ENCODE data around the gene GDF10. TPM values are rescaled to one million over a fixed set of nuclear protein-coding genes. Genes with fewer than 3 reads are reported as not detected.
A peak's percentile ranks its signal among the peaks of the same experiment; 100 is the strongest.

GDF10 gene
- total and polyA plus RNA-seq, 7 donors, result 0.03 to 0.58 (median 0.14) TPM; not detected in 2

- no peak overlapping the region for H3K27ac ChIP-seq
Observed at GRCh38 chr10:47264797-47265281, 35.2 kb upstream of the GDF10 start.

DNA sequence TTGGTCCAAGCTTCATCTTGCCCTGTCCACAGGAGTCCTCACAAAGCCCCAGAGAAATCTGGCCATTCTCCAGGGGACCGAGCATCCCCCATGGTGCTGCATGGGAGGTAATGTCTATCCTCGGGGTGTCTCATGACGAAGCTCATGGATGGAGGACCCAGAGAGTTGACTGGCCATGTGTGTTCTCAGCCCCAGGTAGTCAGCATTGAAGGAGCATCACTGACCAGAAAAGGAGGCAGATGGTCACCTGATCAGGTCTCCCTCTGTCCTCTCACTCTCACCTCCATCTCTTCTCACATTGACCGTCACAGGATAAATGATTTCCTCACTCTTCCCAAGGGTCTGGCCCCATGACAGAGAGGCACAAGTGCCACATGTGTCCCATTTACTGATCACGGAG, 33.4 kb upstream of the GDF10 start:
- Histone ChIP-seq H3K9me3 (no peaks in the 10 kb centered on the region), H3K36me3 (ENCODE audit: insufficient read depth in 1 of 2, low read depth in 1 of 2) (no peaks in the 10 kb centered on the region), H3K4me1 (no peaks in the 10 kb centered on the region), H3K27me3 (ENCODE audit: insufficient read depth in 3 of 3, low read length in 2 of 3) (peaks cover 0 to 3% (median 0%) of the 10 kb centered on the region in 3 donors), H3K4me3 (no peak overlapping the region), H3K27ac (no peak overlapping the region)
- intact Hi-C loops (cut with DNase I), result no loop called here
- DNase-seq (no peak), ATAC-seq (no peak)
- WGBS, 3 donors, result 74 to 80% (median 79%) methylated on average over 5 of the region's 5 CpGs
- no peak for TF ChIP-seq CTCF (IDR thresholded peaks at IDR 0.05)

More at GRCh38 chr10:47264797-47265281, 35.2 kb upstream of the GDF10 start:
- Histone ChIP-seq H3K4me1 (no peaks in the 10 kb centered on the region), H3K9me3 (no peaks in the 10 kb centered on the region), H3K27me3 (ENCODE audit: insufficient read depth in 3 of 3, low read length in 2 of 3) (peaks cover 0 to 3% (median 0%) of the 10 kb centered on the region in 3 donors), H3K36me3 (ENCODE audit: insufficient read depth in 1 of 2, low read depth in 1 of 2) (no peaks in the 10 kb centered on the region), H3K4me3 (no peak overlapping the region)
- ATAC-seq (no peak), DNase-seq (no peak)
- no peak for TF ChIP-seq CTCF (IDR thresholded peaks at IDR 0.05)
- intact Hi-C loops (cut with DNase I), result no loop called here
- 77 to 85% (median 82%) methylated on average over 7 of the region's 7 CpGs for WGBS, 3 donors

GRCh38 chr10:47268696-47269095, 31.3 kb upstream of the GDF10 start:
- ATAC-seq (no peak), DNase-seq (no peak)
- H3K27me3 ChIP-seq (ENCODE audit: insufficient read depth in 3 of 3, low read length in 2 of 3), result peaks cover 0 to 3% (median 0%) of the 10 kb centered on the region in 3 donors
- H3K27ac ChIP-seq, result no peak overlapping the region
- no peaks in the 10 kb centered on the region for H3K9me3 ChIP-seq
- H3K4me3 ChIP-seq, result no peak overlapping the region
- 88 to 92% (median 92%) methylated on average over 9 of the region's 9 CpGs for WGBS, 3 donors
- TF ChIP-seq CTCF (IDR thresholded peaks at IDR 0.05), result no peak
- no peaks in the 10 kb centered on the region for H3K36me3 ChIP-seq (ENCODE audit: insufficient read depth in 1 of 2, low read depth in 1 of 2)
- H3K4me1 ChIP-seq, result no peaks in the 10 kb centered on the region
- intact Hi-C loops (cut with DNase I), result no loop called here

- 41 to 45% (median 45%) methylated on average over 5 of the region's 5 CpGs for WGBS, 3 donors
- no peaks in the 10 kb centered on the region for H3K36me3 ChIP-seq (ENCODE audit: insufficient read depth in 1 of 2, low read depth in 1 of 2)
- DNase-seq (no peak), ATAC-seq (peak in 2 of 4 donors; percentile 83)
- intact Hi-C loops (cut with DNase I), result no loop called here
- peaks cover 0 to 3% (median 0%) of the 10 kb centered on the region in 3 donors for H3K27me3 ChIP-seq (ENCODE audit: insufficient read depth in 3 of 3, low read length in 2 of 3)
- no peak overlapping the region for H3K27ac ChIP-seq
- no peaks in the 10 kb centered on the region for H3K4me1 ChIP-seq
- H3K4me3 ChIP-seq, result no peak overlapping the region
- TF ChIP-seq CTCF (IDR thresholded peaks at IDR 0.05), result peak; percentile 25
- no peaks in the 10 kb centered on the region for H3K9me3 ChIP-seq
Observed at GRCh38 chr10:47269294-47269693, 30.7 kb upstream of the GDF10 start.

- no peak for ATAC-seq
- no peak overlapping the region for H3K4me3 ChIP-seq
- WGBS, 3 donors, result 53 to 72% (median 67%) methylated on average over 2 of the region's 2 CpGs
Observed at GRCh38 chr10:47276071-47276470, 23.9 kb upstream of the GDF10 start.

More at GRCh38 chr10:47276071-47276470, 23.9 kb upstream of the GDF10 start:
- no peak for DNase-seq
- Histone ChIP-seq H3K27ac (no peak overlapping the region), H3K9me3 (no peaks in the 10 kb centered on the region), H3K27me3 (ENCODE audit: insufficient read depth in 3 of 3, low read length in 2 of 3) (no peaks in the 10 kb centered on the region), H3K36me3 (ENCODE audit: insufficient read depth in 1 of 2, low read depth in 1 of 2) (no peaks in the 10 kb centered on the region), H3K4me1 (no peaks in the 10 kb centered on the region)
- intact Hi-C loops (cut with DNase I), result no loop called here
- TF ChIP-seq CTCF (IDR thresholded peaks at IDR 0.05), result no peak
